Trophoblast cell (in vitro differentiated cells and primary cell): Measurements from ENCODE around the gene EPB41L2.

ENCODE experiments used
- DNase-seq, 2 donors: peaks; one replicate each; pipeline ENCODE4 v3.0.0-alpha.2; 2016
- H2AFZ ChIP-seq: 2 replicates; pipeline ENCODE4 v1.6.1; 2013; ENCODE audit warnings: low read length, moderate library complexity, mild to moderate bottlenecking; ENCODE audit not compliant: insufficient read depth, poor library complexity
- H2AK5ac ChIP-seq: 2 replicates; pipeline ENCODE4 v1.6.1; 2013; ENCODE audit warnings: mild to moderate bottlenecking, low read length
- H2BK120ac ChIP-seq: 2 replicates; pipeline ENCODE4 v1.6.1; 2013; ENCODE audit warnings: low read length, mild to moderate bottlenecking, moderate library complexity; ENCODE audit not compliant: insufficient read depth, poor library complexity
- H2BK12ac ChIP-seq: 2 replicates; pipeline ENCODE4 v1.6.1; 2013; ENCODE audit warnings: mild to moderate bottlenecking, low read length, moderate library complexity
- H2BK5ac ChIP-seq: 2 replicates; pipeline ENCODE4 v1.6.1; 2013; ENCODE audit warnings: low read length, low read depth, moderate library complexity, mild to moderate bottlenecking; ENCODE audit not compliant: poor library complexity
- H3K14ac ChIP-seq: 2 replicates; pipeline ENCODE4 v1.6.1; 2013; ENCODE audit warnings: mild to moderate bottlenecking, low read length
- H3K18ac ChIP-seq: 2 replicates; pipeline ENCODE4 v1.6.1; 2013; ENCODE audit warnings: mild to moderate bottlenecking, low read length
- H3K23ac ChIP-seq: 2 replicates; pipeline ENCODE4 v1.6.1; 2013; ENCODE audit warnings: low read length
- H3K27ac ChIP-seq: 2 replicates; pipeline ENCODE4 v1.5.1; 2013; ENCODE audit warnings: low read depth, mild to moderate bottlenecking, inconsistent platforms, low read length, moderate library complexity
- H3K27me3 ChIP-seq: 2 replicates; pipeline ENCODE4 v1.6.1; 2013; ENCODE audit warnings: inconsistent platforms, mild to moderate bottlenecking, low read length, moderate library complexity; ENCODE audit not compliant: insufficient read depth
- H3K36me3 ChIP-seq, 2 experiments: 1 replicate in 1 of 2; 2 replicates in 1 of 2; pipeline ENCODE4 v1.6.1; 2013; ENCODE audit warnings: low read length in 2 of 2, mild to moderate bottlenecking in 2 of 2, moderate library complexity in 1 of 2; ENCODE audit not compliant: insufficient read depth in 2 of 2, control insufficient read depth in 1 of 2
- H3K4ac ChIP-seq: 2 replicates; pipeline ENCODE4 v1.6.1; 2013; ENCODE audit warnings: low read depth, mild to moderate bottlenecking, low read length, moderate library complexity
- H3K4me1 ChIP-seq, 2 experiments: 1 replicate in 1 of 2; 2 replicates in 1 of 2; pipeline ENCODE4 v1.6.1; 2013; ENCODE audit warnings: low read length in 2 of 2, mild to moderate bottlenecking in 2 of 2, moderate library complexity in 1 of 2; ENCODE audit not compliant: insufficient read depth in 2 of 2, control insufficient read depth in 1 of 2
- H3K4me2 ChIP-seq: 2 replicates; pipeline ENCODE4 v1.6.1; 2013; ENCODE audit warnings: inconsistent platforms, mild to moderate bottlenecking, low read length, moderate library complexity
- H3K4me3 ChIP-seq: 2 replicates; pipeline ENCODE4 v1.5.1; 2013; ENCODE audit warnings: mild to moderate bottlenecking, low read depth, low read length, inconsistent platforms
- H3K79me1 ChIP-seq: one replicate; pipeline ENCODE4 v1.6.1; 2013; ENCODE audit warnings: low read length
- H3K79me2 ChIP-seq: 2 replicates; pipeline ENCODE4 v1.6.1; 2013; ENCODE audit warnings: low read length, mild to moderate bottlenecking; ENCODE audit not compliant: control insufficient read depth, insufficient read depth, poor library complexity
- H3K9ac ChIP-seq: 2 replicates; pipeline ENCODE4 v1.6.1; 2013; ENCODE audit warnings: mild to moderate bottlenecking, low read length
- H3K9me3 ChIP-seq: 2 replicates; pipeline ENCODE4 v1.6.1; 2013; ENCODE audit warnings: low read depth, mild to moderate bottlenecking, control low read depth, inconsistent platforms, low read length; ENCODE audit not compliant: insufficient read depth
- H4K12ac ChIP-seq: 2 replicates; pipeline ENCODE4 v1.6.1; 2013; ENCODE audit warnings: low read depth, mild to moderate bottlenecking, low read length, moderate library complexity
- H4K8ac ChIP-seq: 2 replicates; pipeline ENCODE4 v1.6.1; 2013; ENCODE audit warnings: low read depth, mild to moderate bottlenecking, low read length, moderate library complexity
- H4K91ac ChIP-seq: one replicate; pipeline ENCODE4 v1.6.1; 2013; ENCODE audit warnings: low read depth, mild to moderate bottlenecking, low read length, moderate library complexity
- WGBS: extraction: QIAGEN DNeasy Blood & Tissue Kit; methylation state at CpG from one replicate; pipeline ENCODE4 v1.1.7; 2013; ENCODE audit warnings: missing lambda C conversion rate; ENCODE audit not compliant: insufficient read length, insufficient coverage; ENCODE audit errors: extremely low coverage; 5-methylcytosine and 5-hydroxymethylcytosine counted together

Gene EPB41L2

GRCh38 chr6:130980310-130981032 lies 82.6 kb downstream of the EPB41L2 start:
- no peak overlapping the region for H2BK12ac ChIP-seq
- H4K12ac ChIP-seq: no peak overlapping the region
- H3K18ac ChIP-seq: no peak overlapping the region
- H3K79me2 ChIP-seq: no peaks in the 10 kb centered on the region
- H3K4me1 ChIP-seq: peaks cover 0 to 4% of the 10 kb centered on the region in 2 experiments
- no peak overlapping the region for H4K8ac ChIP-seq
- no peak overlapping the region for H3K9ac ChIP-seq
- no peaks in the 10 kb centered on the region for H3K79me1 ChIP-seq
- no peak for DNase-seq
- H3K4ac ChIP-seq: no peak overlapping the region
- no peak overlapping the region for H2AK5ac ChIP-seq
- H3K27me3 ChIP-seq: no peaks in the 10 kb centered on the region
- H3K9me3 ChIP-seq: no peaks in the 10 kb centered on the region
- H3K27ac ChIP-seq: no peak overlapping the region
- H3K4me3 ChIP-seq: no peak overlapping the region
- WGBS: no CpG with 5 or more reads among the region's 5 CpGs
- no peak overlapping the region for H4K91ac ChIP-seq
- H3K4me2 ChIP-seq: no peak overlapping the region
- H2BK5ac ChIP-seq: no peak overlapping the region
- no peak overlapping the region for H3K14ac ChIP-seq
- no peak overlapping the region for H2AFZ ChIP-seq
- no peak overlapping the region for H2BK120ac ChIP-seq
- peaks cover 0 to 2% of the 10 kb centered on the region in 2 experiments for H3K36me3 ChIP-seq
- H3K23ac ChIP-seq: no peak overlapping the region

- H4K91ac ChIP-seq: no peak overlapping the region
- H2BK12ac ChIP-seq: no peak overlapping the region
- H2AFZ ChIP-seq: no peak overlapping the region
- no peak overlapping the region for H3K23ac ChIP-seq
- H2AK5ac ChIP-seq: no peak overlapping the region
- no peak overlapping the region for H2BK120ac ChIP-seq
- H3K4me3 ChIP-seq: no peak overlapping the region
- H3K27ac ChIP-seq: no peak overlapping the region
- no peak overlapping the region for H4K8ac ChIP-seq
- H3K14ac ChIP-seq: no peak overlapping the region
- H3K79me2 ChIP-seq: no peaks in the 10 kb centered on the region
- H3K4me2 ChIP-seq: no peak overlapping the region
- no peaks in the 10 kb centered on the region for H3K79me1 ChIP-seq
- DNase-seq: no peak
- H3K27me3 ChIP-seq: no peaks in the 10 kb centered on the region
- no peak overlapping the region for H2BK5ac ChIP-seq
- no peak overlapping the region for H3K18ac ChIP-seq
- no peak overlapping the region for H4K12ac ChIP-seq
- no peaks in the 10 kb centered on the region for H3K4me1 ChIP-seq
- no CpG with 5 or more reads among the region's 5 CpGs for WGBS
- no peak overlapping the region for H3K4ac ChIP-seq
- H3K9ac ChIP-seq: no peak overlapping the region
- no peaks in the 10 kb centered on the region for H3K36me3 ChIP-seq
- H3K9me3 ChIP-seq: no peaks in the 10 kb centered on the region
Observed at GRCh38 chr6:130978660-130979396, 84.2 kb downstream of the EPB41L2 start.

GRCh38 chr6:130978180-130978579 lies 84.9 kb downstream of the EPB41L2 start:
- Histone ChIP-seq H2AK5ac (no peak overlapping the region), H2AFZ (no peak overlapping the region), H3K18ac (no peak overlapping the region), H3K9me3 (no peaks in the 10 kb centered on the region), H3K9ac (no peak overlapping the region), H3K4me3 (no peak overlapping the region), H3K79me2 (no peaks in the 10 kb centered on the region), H2BK120ac (no peak overlapping the region), H3K4ac (no peak overlapping the region), H3K23ac (no peak overlapping the region), H3K79me1 (no peaks in the 10 kb centered on the region), H2BK5ac (no peak overlapping the region), H4K8ac (no peak overlapping the region), H3K27me3 (no peaks in the 10 kb centered on the region), H3K14ac (no peak overlapping the region), H3K27ac (no peak overlapping the region), H3K36me3 (no peaks in the 10 kb centered on the region), H4K12ac (no peak overlapping the region), H2BK12ac (no peak overlapping the region), H4K91ac (no peak overlapping the region), H3K4me1 (no peaks in the 10 kb centered on the region), H3K4me2 (no peak overlapping the region)
- DNase-seq: no peak
- no CpG with 5 or more reads among the region's 1 CpG for WGBS

- no peak overlapping the region for H2AFZ ChIP-seq
- no peak overlapping the region for H3K14ac ChIP-seq
- no peak overlapping the region for H3K4me3 ChIP-seq
- no peak overlapping the region for H2BK120ac ChIP-seq
- H3K9ac ChIP-seq: no peak overlapping the region
- H3K79me2 ChIP-seq: no peaks in the 10 kb centered on the region
- H2BK12ac ChIP-seq: no peak overlapping the region
- no peak overlapping the region for H3K4me2 ChIP-seq
- no peak overlapping the region for H2AK5ac ChIP-seq
- DNase-seq: no peak
- no peaks in the 10 kb centered on the region for H3K36me3 ChIP-seq
- no peaks in the 10 kb centered on the region for H3K27me3 ChIP-seq
- no peak overlapping the region for H4K12ac ChIP-seq
- no peak overlapping the region for H2BK5ac ChIP-seq
- H3K18ac ChIP-seq: no peak overlapping the region
- H3K23ac ChIP-seq: no peak overlapping the region
- H4K8ac ChIP-seq: no peak overlapping the region
- H3K27ac ChIP-seq: no peak overlapping the region
- no peak overlapping the region for H3K4ac ChIP-seq
- H4K91ac ChIP-seq: no peak overlapping the region
- peaks cover 0 to 3% of the 10 kb centered on the region in 2 experiments for H3K4me1 ChIP-seq
- no peaks in the 10 kb centered on the region for H3K79me1 ChIP-seq
- H3K9me3 ChIP-seq: no peaks in the 10 kb centered on the region
Observed at GRCh38 chr6:130975325-130975724, 87.7 kb downstream of the EPB41L2 start.
